ENCODE measurements around the gene PRR18.

PRR18 gene

DNA sequence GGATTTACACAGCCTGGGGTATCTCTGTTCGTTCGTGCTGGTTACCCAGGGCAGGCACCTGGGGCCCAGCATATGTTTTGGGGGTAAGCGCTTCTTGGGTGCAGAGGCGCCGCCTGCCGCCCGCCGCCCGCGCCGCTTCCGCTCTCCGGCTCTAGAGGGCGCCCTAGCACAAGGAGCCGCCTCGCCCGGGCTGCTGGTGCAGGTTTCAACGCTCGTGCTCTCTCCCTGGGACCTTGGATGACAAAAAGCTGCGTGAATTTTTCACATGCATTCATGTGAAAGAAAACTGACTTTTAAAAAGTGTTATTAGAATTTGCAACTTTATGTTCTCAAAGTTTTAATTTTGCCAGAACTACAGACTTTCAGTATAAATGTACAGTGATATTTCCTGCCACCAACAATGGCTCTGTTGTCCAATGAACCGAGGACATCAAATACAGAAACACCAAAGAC is 32.5 kb downstream of the PRR18 start:
- peak; percentile 5 to 10 for DNase-seq (ENCODE audit: low read depth in 2 of 2)

DNA sequence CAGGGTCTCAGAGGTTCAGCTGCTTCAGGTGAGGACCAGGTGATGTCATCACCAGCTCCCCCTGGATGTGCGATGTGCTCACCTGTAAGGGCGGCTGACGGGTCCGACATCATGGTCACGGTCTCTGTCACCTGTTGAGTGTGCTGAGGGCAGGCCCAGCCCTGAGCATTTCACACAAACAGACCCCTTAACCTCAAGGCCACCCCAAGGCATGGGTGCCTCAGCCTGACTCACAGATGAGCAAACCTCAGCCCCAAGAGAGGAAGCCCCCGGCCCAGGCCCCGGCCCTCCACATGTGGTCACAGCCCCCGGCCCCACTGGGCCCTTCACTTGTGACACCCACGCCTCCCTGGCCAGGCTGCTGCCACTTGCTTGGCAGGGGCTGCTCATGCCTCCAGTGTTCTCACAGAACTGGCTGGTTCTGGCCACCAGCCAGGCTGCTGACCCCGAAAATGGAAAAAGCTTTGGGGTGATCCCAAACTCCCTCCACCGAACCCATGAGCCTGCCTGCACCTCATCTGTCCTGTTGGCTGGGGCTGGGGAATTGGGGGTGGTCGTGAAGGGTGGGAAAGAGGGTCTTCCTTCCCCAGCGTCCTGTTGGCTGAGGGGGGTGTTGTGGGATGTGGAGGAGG is 33.3 kb downstream of the PRR18 start:
- DNase-seq (ENCODE audit: low read depth in 2 of 2) = no peak

DNA sequence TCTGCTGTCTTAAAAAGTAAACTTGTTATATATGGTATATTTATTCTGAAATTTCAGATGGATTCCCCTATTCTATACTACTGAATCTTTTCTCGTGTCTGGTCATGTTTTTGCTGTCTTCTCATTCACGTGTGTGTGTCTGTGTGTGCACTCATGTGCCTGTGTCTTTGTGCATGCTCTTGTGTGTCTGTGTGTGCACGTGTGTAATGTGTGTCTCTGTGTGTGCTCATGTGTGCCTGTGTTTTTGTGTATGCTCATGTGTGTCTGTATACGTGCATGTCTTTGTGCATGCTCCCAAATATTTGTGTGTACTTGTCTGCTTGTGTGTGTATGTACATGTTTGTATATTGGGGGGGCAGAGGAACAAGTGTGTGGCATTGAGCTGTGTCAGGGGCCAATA is 34.0 kb downstream of the PRR18 start:
- no peak for DNase-seq (ENCODE audit: low read depth in 2 of 2)

DNA sequence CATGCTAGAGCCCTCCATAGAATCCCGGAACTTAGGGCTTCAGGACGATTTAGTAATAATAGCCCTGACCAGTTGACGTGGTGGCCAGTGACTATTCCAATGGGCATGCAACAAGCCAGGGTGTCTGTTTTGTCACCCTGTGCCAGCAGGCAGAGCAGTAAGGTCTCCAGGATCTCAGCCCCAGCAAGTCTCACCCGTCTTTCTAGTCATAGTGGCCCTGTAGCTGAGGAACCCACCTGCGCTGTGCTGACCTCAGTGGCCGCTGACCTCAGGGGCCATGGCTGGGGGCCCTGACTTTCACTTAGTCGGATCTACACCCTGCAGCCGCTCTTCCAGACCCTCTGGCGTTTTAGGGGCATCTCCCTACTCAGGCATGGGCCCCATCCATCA is 36.8 kb downstream of the PRR18 start:
- DNase-seq (ENCODE audit: low read depth in 2 of 2) = no peak

DNA sequence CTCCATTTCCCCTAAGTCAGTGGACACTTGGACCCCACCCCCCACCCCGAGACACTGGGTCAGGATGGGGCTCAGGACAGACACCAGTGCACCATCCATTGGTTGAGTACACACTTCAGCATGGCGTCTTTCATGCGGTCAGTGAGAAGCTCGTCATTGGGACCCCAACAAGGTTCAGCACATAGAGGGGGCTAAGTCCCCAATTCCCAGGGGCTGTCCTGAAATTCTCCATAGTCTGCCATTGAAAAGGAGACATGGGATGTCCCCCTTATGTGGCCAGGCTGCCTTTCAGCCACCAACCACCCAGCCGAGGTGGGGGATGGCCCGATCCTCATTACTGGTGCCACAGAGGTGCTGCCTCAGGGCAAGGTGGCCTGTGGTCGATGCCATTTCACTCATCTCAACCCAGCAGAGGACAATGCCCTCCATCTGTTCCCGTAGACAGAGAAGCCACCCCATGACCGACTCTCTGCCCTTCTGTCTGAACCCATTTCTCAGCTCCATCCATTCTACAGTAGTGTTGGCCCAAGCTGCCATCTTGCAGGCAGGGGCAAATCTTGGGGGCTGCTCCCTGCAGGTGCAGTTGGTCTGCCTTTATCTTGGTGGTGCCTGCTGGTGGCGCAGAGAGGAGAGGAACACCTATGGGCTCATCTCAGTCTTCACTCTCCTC is 37.4 kb downstream of the PRR18 start:
- no peak for DNase-seq (ENCODE audit: low read depth in 2 of 2)

DNA sequence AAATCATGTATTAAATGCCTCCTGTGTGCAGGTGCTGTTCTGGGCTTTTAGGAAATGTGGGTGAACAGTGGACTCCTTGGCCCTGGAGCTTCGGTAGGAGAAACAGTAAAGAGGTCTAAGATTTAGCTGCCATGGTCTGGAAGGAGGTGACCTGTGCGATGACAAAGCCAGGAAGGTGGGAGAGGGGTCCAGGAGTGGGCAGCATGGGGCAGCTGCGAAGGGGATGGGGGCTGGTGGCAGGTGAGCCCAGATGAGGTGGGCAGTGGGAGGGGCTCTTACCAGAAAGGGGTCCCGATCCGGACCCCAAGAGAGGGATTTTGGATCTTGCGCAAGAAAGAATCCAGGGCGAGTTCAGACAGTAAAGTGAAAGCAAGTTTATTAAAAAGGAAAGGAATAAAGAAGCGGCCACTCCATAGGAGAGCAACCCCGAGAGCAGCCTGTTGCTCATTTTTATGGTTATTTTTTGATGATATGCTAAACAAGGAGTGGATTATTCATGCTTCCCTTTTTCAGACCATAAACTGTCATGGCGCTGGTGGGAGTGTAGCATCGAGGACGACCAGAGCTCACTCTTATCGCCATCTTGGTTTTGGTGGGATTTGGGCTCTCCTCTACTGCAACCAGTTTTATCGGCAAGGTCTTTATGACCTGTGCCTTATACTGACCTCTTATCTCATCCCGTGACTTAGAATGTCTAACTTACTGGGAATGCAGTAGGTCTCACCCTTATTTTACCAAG is 38.7 kb downstream of the PRR18 start:
- DNase-seq (ENCODE audit: low read depth in 2 of 2) = no peak

DNA sequence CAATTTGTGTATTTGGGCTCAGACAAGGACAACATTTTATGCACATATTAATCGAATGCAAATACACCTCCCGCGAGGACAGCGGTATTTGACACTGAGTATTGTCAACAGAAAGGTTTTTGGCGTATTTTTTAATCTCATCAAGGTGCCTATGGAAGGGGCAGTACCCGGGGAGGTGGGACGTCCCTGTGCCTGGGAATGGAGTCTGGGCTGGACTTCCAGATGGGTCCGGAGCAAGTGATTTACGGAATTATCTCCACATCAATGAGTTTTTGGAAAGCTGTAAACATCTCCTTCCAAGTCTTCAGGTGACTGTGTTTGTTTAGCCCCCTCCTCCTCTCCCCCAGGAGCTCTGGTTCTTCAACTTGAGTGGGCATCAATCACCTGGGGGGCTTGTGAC is 39.8 kb downstream of the PRR18 start:
- no peak for DNase-seq (ENCODE audit: low read depth in 2 of 2)

DNA sequence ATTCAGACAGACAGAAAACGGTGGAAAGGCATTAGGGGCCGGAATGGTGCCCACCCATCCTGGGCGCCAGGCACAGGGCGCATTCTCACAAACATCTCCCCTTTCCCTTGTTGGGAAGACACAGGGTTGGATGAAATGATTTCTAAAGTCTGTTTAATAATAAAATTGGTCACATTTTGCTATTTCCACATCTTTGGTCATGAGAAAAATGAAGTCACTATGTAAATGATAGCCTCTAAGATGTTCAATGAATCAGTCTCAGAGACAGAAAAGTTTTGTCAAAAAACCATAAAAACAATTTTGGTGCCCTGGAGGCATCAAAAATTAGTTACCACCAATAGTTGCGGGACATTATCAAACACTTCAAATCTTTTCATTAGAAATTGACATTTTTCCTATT is 40.7 kb downstream of the PRR18 start:
- DNase-seq (ENCODE audit: low read depth in 2 of 2) = no peak

DNA sequence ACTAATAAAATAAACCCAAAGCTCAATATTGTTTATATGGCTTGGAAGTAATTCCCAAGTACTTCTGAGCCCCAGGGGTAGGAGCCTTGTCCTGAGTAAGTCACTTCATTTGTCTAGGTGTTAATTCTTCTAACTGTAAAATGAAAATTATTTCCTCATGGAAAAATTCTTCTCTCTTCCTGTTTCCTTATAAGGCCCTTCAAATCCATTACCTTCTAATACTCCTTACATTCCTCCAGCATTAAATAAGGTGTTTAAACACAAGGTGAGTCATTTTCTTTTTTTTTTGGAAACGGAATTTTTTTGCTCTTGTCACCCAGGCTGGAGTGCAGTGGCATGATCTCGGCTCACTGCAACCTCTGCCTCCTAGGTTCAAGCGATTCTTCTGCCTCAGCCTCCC is 41.9 kb downstream of the PRR18 start:
- DNase-seq (ENCODE audit: low read depth in 2 of 2) = no peak

DNA sequence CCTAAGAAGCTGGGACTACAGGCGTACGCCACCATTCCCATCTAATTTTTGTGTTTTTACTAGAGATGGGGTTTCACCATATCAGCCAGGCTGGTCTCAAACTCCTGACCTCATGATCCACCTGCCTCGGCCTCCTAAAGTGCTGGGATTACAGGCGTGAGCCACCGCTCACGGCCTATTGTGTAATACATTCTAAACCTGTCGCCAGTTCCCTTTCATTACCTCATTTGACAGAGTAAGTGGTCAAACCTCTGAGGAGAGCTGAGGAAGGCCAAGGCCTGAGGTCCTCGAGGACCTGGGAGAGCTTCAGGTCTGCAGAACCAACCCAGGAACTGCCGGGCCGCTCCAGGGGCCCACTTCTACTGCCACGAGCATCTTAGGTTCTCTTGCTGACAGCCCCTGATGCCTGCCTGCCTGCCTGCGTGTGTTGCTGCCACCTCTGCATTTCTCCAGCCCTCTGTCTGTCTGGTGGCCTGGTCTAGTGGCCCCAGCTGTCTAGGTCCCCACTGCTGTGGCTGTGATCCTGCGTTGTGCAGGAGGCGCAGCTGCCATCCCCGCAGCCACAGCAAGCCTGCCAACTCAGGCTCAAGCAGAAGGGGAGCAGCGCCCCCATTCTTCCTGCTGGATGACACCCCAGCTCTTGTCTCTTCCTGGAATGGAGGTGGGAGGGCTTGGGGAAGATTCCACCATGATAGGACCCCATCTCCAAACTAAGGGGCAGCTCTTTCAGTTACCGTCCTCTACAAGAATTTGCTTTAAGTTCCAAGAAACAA is 45.3 kb downstream of the PRR18 start:
- DNase-seq (ENCODE audit: low read depth in 2 of 2) = no peak

DNA sequence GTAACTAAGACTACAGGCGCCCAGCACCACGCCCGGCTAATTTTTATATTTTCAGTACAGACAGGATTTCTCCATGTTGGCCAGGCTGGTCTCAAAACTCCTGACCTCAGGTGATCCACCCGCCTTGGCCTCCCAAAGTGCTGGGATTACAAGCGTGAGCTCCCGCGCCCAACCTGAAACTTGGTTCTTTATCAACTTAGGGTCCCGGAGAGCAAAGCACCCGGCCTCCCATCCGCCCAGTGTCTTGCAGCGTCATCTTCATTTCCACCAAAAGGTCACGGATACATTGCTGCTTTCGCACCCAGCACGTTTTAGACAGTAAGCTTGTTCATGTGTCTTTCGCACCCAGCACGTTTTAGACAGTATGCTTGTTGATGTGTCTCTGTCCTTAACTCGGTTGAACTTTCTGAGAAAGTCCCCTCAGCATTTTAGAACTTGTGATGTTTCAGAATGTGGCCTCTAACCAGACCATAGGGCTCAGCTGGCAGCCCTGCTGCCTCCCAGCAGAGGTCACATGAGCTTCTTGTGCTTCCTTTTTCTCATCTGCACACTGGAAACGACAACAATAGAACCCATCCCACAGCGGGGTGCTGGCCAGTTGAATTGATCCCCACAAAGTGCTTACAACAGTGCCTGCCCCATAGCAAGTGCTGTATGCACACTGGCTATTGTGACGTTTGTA is 48.8 kb downstream of the PRR18 start:
- DNase-seq (ENCODE audit: low read depth in 2 of 2) = no peak

DNA sequence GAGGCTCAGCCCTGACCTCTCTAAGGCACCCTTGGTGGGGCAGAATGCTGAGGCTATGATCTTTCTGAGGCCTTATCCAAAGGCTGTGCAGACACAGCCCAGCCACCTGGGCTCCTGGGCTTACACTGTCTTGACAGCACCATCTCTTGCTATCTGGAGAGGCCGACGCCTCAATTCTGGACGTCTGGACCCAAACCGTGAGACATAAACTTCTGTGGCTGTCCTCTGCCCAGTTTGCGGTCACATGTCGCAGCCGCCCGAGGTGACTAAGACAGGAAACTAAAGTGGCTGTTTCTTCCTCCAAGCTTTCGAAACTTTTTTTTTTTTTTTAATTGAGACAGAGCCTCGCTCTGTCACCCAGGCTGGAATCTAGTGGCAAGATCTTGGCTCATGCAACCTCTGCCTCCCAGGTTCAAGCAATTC is 49.3 kb downstream of the PRR18 start:
- DNase-seq (ENCODE audit: low read depth in 2 of 2) = no peak

DNA sequence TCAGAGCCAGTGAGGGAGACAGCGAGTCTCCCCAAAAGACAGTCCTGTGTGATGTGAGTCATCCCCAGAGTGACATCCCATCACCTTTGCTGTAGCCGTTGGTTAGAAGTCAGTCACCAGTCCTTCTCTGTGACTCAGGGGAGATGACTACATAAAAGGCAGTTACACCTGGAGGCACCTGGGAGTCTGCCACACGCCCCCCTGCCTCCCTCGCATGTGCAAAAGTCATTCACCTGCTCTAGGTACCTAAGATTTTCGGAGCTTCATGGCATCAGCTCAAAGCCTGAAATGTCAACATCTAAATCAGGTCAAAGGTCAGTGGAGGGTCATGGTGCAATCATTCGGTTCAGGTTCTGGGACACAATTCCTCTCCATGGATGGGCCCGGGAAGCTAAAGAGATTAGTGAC is 50.3 kb downstream of the PRR18 start:
- no peak for DNase-seq (ENCODE audit: low read depth in 2 of 2)

All from fibroblast of skin of left quadriceps (primary cell).